ENCODE results near the gene ASXL2. TPM values are rescaled to one million over a fixed set of nuclear protein-coding genes. Genes with fewer than 3 reads are reported as not detected.
"Not testable (repeated sequence)": the region's sequence is repeated elsewhere in the genome, so short reads cannot be mapped to it uniquely, and the experiment has no call there.

Gene ASXL2
- total RNA-seq, 1 experiment from 2014 or later, result 32.7 TPM

- no peak overlapping the region for H3K27ac Mint-ChIP-seq
- H3K9me3 Mint-ChIP-seq, result no peaks in the 10 kb centered on the region
Measured at GRCh38 chr2:25851740-25852503, 26.4 kb downstream of the ASXL2 start.

DNA sequence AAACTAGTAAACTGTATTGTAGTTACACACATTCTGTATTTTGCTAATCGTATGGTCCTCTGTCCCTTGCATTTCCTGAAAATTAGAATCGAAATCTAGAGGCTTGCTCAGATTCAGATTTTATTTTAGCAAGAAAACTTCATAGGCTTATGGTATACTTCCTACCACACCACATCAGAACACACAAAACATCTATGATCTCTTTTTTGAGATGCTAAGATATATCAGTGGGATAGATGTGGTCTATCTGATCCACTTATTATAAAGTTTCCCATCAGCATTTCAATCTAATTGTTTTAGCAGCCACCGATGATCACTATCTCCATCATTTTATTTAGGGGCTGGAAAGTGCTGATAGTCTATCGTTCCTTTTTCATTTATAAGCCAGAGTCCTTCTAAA, 27.9 kb downstream of the ASXL2 start:
- H3K9me3 ChIP-seq (ENCODE audit: control insufficient read depth, low read depth, low read length); H2BK20ac ChIP-seq (ENCODE audit: low read depth, low read length, poor library complexity, severe bottlenecking); H3K27ac Mint-ChIP-seq; H3K79me1 ChIP-seq (ENCODE audit: insufficient read depth, low read depth, low read length, poor library complexity, severe bottlenecking); H3K27me3 ChIP-seq (ENCODE audit: insufficient read depth, low read length); H2AK5ac ChIP-seq (ENCODE audit: insufficient read length, low read length); H3K9ac ChIP-seq (ENCODE audit: extremely low read depth, insufficient read length, low read length); H2BK15ac ChIP-seq (ENCODE audit: low read depth, low read length); H3K9me3 Mint-ChIP-seq; H3K56ac ChIP-seq (ENCODE audit: insufficient read length, low read depth, low read length); H3K4me2 ChIP-seq (ENCODE audit: insufficient read depth, insufficient read length, low read length); H3K4ac ChIP-seq (ENCODE audit: low read depth, low read length); H3K27ac ChIP-seq (ENCODE audit: insufficient read length, low read depth, low read length); H2BK12ac ChIP-seq (ENCODE audit: insufficient read length, low read depth, low read length); H3K79me2 ChIP-seq (ENCODE audit: insufficient read depth, low read length); H4K8ac ChIP-seq (replicated peaks; ENCODE audit: insufficient read length, low read depth, low read length); H4K20me1 ChIP-seq (ENCODE audit: control insufficient read depth, insufficient read depth, insufficient read length); H3K23ac ChIP-seq (ENCODE audit: insufficient read length, low read depth, low read length); H3T11ph ChIP-seq (ENCODE audit: low read length); H3K27me3 Mint-ChIP-seq (ENCODE audit: low read depth); H3K14ac ChIP-seq (ENCODE audit: insufficient read depth, low read length); H3K18ac ChIP-seq (ENCODE audit: insufficient read length, low read depth, low read length); H3K4me1 ChIP-seq (ENCODE audit: insufficient read depth, low read length); H2BK120ac ChIP-seq (ENCODE audit: low read depth, low read length, poor library complexity, severe bottlenecking); H4K5ac ChIP-seq (ENCODE audit: insufficient read length, low read depth, low read length); H3K36me3 Mint-ChIP-seq (ENCODE audit: insufficient read depth in 1 of 3, low read depth in 3 of 3); H4K91ac ChIP-seq (ENCODE audit: insufficient read length, low read depth, low read length); DNase-seq; H3K4me3 Mint-ChIP-seq; H2BK5ac ChIP-seq (ENCODE audit: insufficient read length, low read length); H2AFZ ChIP-seq (ENCODE audit: low read length); H3K23me2 ChIP-seq (ENCODE audit: insufficient read length, low read depth, low read length, poor library complexity, severe bottlenecking): not testable (repeated sequence)
- WGBS (ENCODE audit: extremely low coverage, insufficient read length, low lambda C conversion rate), result no CpG with 5 or more reads among the region's 4 CpGs
- H3K4me1 Mint-ChIP-seq, result peaks cover 16 to 17% of the 10 kb centered on the region in 2 experiments

More at GRCh38 chr2:25851740-25852503, 26.4 kb downstream of the ASXL2 start:
- Histone ChIP-seq H2BK120ac (ENCODE audit: low read depth, low read length, poor library complexity, severe bottlenecking) (no peak overlapping the region), H2BK12ac (ENCODE audit: insufficient read length, low read depth, low read length) (no peak overlapping the region), H3T11ph (ENCODE audit: low read length) (no peak overlapping the region), H2BK15ac (ENCODE audit: low read depth, low read length) (no peak overlapping the region), H3K4me1 (ENCODE audit: insufficient read depth, low read length) (no peaks in the 10 kb centered on the region), H3K14ac (ENCODE audit: insufficient read depth, low read length) (no peak overlapping the region), H3K79me1 (ENCODE audit: insufficient read depth, low read depth, low read length, poor library complexity, severe bottlenecking) (peaks cover 8% of the 10 kb centered on the region), H3K4ac (ENCODE audit: low read depth, low read length) (no peak overlapping the region), H2BK5ac (ENCODE audit: insufficient read length, low read length) (no peak overlapping the region), H4K5ac (ENCODE audit: insufficient read length, low read depth, low read length) (no peak overlapping the region), H2AFZ (ENCODE audit: low read length) (no peak overlapping the region), H3K23me2 (ENCODE audit: insufficient read length, low read depth, low read length, poor library complexity, severe bottlenecking) (no peaks in the 10 kb centered on the region), H3K23ac (ENCODE audit: insufficient read length, low read depth, low read length) (no peak overlapping the region), H3K18ac (ENCODE audit: insufficient read length, low read depth, low read length) (no peak overlapping the region), H3K27me3 (ENCODE audit: insufficient read depth, low read length) (no peaks in the 10 kb centered on the region), H3K79me2 (ENCODE audit: insufficient read depth, low read length) (peaks cover 1% of the 10 kb centered on the region; the same call in 1 of the 2 replicates), H4K8ac (replicated peaks; ENCODE audit: insufficient read length, low read depth, low read length) (no peak overlapping the region), H3K4me2 (ENCODE audit: insufficient read depth, insufficient read length, low read length) (no peak overlapping the region), H3K9me3 (ENCODE audit: control insufficient read depth, low read depth, low read length) (no peaks in the 10 kb centered on the region), H3K56ac (ENCODE audit: insufficient read length, low read depth, low read length) (no peak overlapping the region), H3K9ac (ENCODE audit: extremely low read depth, insufficient read length, low read length) (no peak overlapping the region), H3K27ac (ENCODE audit: insufficient read length, low read depth, low read length) (no peak overlapping the region), H2AK5ac (ENCODE audit: insufficient read length, low read length) (no peak overlapping the region), H2BK20ac (ENCODE audit: low read depth, low read length, poor library complexity, severe bottlenecking) (no peak overlapping the region), H4K20me1 (ENCODE audit: control insufficient read depth, insufficient read depth, insufficient read length) (no peaks in the 10 kb centered on the region), H4K91ac (ENCODE audit: insufficient read length, low read depth, low read length) (no peak overlapping the region)
- H3K27me3 Mint-ChIP-seq (ENCODE audit: low read depth), result no peaks in the 10 kb centered on the region
- DNase-seq, result no peak
- TF ChIP-seq, protein P1, sequence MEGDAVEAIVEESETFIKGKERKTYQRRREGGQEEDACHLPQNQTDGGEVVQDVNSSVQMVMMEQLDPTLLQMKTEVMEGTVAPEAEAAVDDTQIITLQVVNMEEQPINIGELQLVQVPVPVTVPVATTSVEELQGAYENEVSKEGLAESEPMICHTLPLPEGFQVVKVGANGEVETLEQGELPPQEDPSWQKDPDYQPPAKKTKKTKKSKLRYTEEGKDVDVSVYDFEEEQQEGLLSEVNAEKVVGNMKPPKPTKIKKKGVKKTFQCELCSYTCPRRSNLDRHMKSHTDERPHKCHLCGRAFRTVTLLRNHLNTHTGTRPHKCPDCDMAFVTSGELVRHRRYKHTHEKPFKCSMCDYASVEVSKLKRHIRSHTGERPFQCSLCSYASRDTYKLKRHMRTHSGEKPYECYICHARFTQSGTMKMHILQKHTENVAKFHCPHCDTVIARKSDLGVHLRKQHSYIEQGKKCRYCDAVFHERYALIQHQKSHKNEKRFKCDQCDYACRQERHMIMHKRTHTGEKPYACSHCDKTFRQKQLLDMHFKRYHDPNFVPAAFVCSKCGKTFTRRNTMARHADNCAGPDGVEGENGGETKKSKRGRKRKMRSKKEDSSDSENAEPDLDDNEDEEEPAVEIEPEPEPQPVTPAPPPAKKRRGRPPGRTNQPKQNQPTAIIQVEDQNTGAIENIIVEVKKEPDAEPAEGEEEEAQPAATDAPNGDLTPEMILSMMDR (conservative IDR thresholded peaks at IDR 0.05), result peak; percentile 73
- no CpG with 5 or more reads among the region's 11 CpGs for WGBS (ENCODE audit: extremely low coverage, insufficient read length, low lambda C conversion rate)
- H3K4me3 Mint-ChIP-seq, result no peak overlapping the region
- H3K36me3 Mint-ChIP-seq (ENCODE audit: insufficient read depth in 1 of 3, low read depth in 3 of 3), result peaks cover 0 to 3% (median 0%) of the 10 kb centered on the region in 3 experiments; a peak in 1 of 7 replicates
- H3K4me1 Mint-ChIP-seq, result peaks cover 16 to 17% of the 10 kb centered on the region in 2 experiments
